Activated T-cell treated with anti-CD3 and anti-CD28 coated beads, Interleukin-2, amount 50 U/mL, for 48 hours (primary cell): ENCODE measurements around the gene SLC28A3.

ENCODE experiments used
- DNase-seq, 2 experiments: peaks; one replicate each; pipeline ENCODE4 v3.0.0-alpha.2; 2020

SLC28A3 gene

DNA sequence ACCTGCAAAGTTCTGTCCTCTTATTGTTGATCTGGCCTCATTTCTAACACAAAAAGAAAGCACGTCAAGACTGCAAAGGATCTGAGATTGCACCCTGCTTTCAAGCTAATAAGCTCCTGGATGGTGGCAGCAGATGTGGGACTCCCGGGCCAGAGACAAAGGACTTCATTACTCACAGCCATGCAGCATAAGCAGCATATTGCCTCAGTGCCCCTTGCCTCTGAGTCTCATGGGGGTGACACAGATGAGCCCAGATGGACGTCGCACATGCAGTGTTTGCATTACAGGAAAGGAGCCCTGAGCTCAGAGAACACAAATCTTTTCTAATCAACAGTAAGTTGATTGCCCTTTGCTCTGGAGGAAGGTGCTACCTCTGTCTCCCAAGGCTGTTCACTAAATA is 105.0 kb downstream of the SLC28A3 start:
- DNase-seq: no peak

DNA sequence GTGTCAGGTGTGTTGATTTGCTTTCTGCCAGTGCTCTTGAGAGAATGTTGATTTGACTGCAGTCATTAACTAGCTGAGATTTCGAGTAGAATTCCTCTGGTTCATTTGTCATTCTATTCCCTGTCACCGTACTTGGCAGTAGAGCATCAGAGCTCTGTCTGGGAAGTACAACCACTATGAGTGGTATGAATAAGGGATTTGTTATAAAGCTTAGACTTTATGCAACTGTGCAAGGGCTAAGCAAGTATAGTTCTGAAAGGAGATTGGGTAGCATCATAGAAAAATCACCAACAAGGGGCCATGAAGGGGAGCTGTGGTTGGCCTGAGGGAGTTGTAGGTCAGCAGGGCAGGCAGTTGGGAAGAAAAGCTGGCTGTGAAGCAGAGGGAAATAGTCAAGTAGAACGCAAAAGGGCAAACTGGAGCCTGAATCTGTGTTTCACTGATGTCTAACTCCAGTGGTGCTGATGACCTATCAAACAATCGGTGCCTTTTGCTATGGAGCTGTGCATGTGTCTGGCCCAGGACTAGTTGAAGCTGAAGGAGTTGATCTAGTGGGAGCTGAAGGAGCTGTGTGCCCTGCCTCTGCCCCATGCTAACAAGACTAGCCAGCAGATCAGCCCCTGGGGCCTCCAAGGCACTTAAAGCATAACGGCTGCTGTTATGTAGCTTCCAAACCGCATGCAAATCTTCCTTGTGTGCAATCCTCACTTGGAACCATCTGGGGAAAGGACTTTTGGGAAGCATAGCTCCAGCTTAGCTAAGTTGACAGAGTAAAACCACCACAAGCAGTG is 110.0 kb downstream of the SLC28A3 start:
- DNase-seq: no peak

DNA sequence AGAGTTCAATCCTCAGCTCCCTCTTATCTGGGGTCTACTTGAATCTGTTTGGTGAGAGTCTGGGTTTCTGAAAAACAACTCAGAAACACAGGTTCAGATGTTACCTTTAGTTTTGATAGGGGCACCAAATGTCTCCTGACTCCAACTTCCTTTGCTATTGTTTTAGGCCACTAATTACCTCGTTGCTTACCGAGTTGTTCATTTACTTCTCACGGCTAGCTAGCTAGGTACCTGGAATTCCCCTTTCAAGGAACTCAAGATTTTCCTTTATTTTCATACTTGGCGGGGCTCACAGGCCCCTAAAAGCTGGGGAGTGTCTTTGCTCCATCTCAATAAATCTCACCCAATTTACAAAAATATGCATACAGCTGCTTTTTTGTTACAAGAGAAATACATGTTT is 111.4 kb downstream of the SLC28A3 start:
- no peak for DNase-seq

DNA sequence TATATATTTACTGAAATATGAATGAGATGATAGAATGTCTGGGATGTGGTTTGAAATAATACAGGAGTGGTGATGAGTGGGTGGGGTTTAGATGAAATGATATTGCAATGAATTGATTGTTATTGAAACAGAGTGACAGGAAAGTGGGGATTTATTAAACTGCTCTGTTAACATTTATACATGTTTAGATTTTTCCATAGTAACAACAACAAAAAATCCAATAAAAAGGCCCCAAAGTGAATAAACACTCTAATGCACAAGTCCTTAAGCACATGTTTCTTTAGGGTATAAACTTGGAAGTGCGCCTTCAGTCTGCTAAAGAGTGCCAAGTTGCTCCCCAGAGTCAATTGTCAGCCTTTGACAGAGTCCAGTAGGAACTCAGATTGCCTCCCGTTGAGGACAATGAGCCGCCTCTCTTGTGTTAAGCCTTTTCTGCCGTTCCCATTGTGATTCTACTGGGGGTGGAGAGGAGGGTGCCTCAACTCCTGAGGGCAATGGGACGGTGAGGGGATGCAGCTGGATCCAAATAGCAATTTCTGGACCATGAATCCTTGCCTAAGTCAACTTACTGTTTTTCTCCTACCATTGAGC is 112.3 kb downstream of the SLC28A3 start:
- no peak for DNase-seq

DNA sequence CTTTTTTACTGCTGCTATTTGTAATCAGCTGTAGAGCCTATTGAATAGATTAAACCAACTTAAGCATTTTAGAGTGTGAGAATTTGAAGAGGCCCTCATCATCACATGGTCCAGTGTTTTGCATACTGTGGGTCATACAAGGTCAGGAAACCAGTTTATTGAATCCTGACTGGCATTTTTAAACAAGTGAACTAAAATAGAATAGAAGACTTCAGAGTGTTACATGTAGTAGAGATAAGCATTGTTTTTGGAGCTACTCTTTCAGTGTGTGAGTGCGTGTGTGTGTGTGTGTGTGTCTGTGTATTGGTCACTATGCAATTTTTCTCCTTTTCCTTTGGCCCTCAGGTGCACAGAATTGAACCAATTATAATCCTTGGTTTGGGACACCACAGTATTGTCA is 114.4 kb downstream of the SLC28A3 start:
- no peak for DNase-seq
